ENCODE data around the gene C1QTNF6.

DNA sequence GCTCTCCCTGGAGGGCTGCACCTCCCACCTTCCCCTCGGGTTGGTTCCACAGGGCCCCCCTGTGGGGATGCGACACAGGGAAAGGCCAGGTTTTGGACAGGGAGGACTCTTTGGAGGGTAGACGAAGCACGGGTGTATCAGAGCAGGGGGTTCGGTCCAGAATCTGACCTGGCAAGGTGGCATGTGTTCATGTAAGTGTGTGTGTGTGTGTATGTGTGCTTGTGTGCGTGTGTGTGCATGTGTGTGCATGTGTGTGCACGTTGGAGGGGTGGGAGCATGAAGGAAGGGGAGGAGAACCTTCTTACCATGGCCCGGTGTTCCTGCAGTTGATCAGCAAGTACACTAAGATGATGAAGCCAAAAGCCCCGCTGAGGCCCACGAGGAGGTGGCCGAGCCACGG, 53.0 kb downstream of the C1QTNF6 start:
- TF ChIP-seq, protein P1, sequence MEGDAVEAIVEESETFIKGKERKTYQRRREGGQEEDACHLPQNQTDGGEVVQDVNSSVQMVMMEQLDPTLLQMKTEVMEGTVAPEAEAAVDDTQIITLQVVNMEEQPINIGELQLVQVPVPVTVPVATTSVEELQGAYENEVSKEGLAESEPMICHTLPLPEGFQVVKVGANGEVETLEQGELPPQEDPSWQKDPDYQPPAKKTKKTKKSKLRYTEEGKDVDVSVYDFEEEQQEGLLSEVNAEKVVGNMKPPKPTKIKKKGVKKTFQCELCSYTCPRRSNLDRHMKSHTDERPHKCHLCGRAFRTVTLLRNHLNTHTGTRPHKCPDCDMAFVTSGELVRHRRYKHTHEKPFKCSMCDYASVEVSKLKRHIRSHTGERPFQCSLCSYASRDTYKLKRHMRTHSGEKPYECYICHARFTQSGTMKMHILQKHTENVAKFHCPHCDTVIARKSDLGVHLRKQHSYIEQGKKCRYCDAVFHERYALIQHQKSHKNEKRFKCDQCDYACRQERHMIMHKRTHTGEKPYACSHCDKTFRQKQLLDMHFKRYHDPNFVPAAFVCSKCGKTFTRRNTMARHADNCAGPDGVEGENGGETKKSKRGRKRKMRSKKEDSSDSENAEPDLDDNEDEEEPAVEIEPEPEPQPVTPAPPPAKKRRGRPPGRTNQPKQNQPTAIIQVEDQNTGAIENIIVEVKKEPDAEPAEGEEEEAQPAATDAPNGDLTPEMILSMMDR (IDR thresholded peaks at IDR 0.05 in 8 of 11, conservative IDR thresholded peaks at IDR 0.05 in 3 of 11): no peak
- no peak for TF ChIP-seq POLR2A (IDR thresholded peaks at IDR 0.05)

All from spleen (tissue), 7 donors.